ENCODE results near the gene EFCAB11. TPM values are rescaled to one million over a fixed set of nuclear protein-coding genes. Genes with fewer than 3 reads are reported as not detected.

Gene EFCAB11
- total and polyA plus RNA-seq, 2 of the 8 experiments (the other 6 are each of a cell fraction or from before 2014, with no cell fraction given): 6.8 to 12.8 TPM

DNA sequence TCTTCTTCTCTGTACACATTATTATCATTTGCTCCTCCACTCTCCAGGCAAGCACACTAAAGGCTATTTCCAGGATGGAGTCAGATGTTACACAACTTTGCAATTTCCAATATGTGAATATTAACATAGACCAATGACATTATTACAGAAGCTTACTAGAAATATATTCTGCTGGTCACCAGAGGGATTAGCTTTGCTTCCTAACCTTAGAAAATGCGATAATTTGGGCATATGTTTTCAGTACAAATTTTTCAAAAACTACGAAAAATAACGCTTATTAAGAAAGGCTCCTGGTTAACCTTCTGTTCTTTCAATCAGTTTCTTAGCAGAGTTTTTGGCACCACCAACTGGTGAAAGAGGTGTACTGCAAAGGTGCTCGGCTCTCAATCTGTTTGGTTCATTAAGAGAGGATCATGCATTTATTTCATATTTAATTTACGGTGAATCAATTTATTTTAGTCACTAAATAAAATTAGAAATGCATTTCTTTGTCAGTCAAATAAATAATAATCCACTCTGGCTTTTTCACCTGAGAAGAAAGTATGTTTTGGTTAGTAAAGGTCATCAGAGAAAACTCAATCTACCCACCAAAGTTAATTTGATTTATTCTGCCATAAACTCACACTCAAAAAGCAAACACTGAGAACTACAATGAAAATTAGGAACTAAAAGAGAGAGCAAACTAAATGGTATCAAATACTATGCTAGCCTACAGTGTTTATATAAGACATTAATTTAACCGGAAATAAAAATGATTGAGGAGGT is 39.2 kb downstream of the EFCAB11 start:
- Histone ChIP-seq H3K36me3 (ENCODE audit: control insufficient read depth in 2 of 4, insufficient read depth in 4 of 4, low read length in 3 of 4) (no peaks in the 10 kb centered on the region), H3K18ac (ENCODE audit: extremely low read depth, low read length) (no peak overlapping the region), H3K79me2 (ENCODE audit: control insufficient read depth in 1 of 2, insufficient read depth in 2 of 2, low read length in 2 of 2) (no peaks in the 10 kb centered on the region), H2AFZ (ENCODE audit: low read length) (no peak overlapping the region), H4K5ac (ENCODE audit: insufficient read length, low read depth, low read length) (no peak overlapping the region), H3K79me1 (ENCODE audit: low read depth, low read length) (no peaks in the 10 kb centered on the region), H3K27ac (ENCODE audit: low read depth, low read length) (no peak overlapping the region), H2BK120ac (replicated peaks; ENCODE audit: low read depth, low read length) (no peak overlapping the region), H2BK12ac (ENCODE audit: low read depth, low read length) (no peak overlapping the region), H3K23me2 (ENCODE audit: low read depth, low read length) (no peaks in the 10 kb centered on the region; the same call in 1 of the 2 replicates), H3K9me3 (ENCODE audit: insufficient read depth in 2 of 2, low read depth in 1 of 2, low read length in 1 of 2) (no peaks in the 10 kb centered on the region), H3K4ac (replicated peaks; ENCODE audit: insufficient read length, low read depth, low read length) (no peak overlapping the region), H3K23ac (ENCODE audit: insufficient read length) (no peak overlapping the region), H4K91ac (replicated peaks; ENCODE audit: insufficient read length, low read length) (no peak overlapping the region), H4K8ac (ENCODE audit: extremely low read depth, insufficient read depth, low read length) (no peak overlapping the region), H2BK15ac (ENCODE audit: low read length) (no peak overlapping the region), H3K56ac (replicated peaks; ENCODE audit: insufficient read length, low read depth, low read length) (no peak overlapping the region), H3K4me3 (ENCODE audit: extremely low read depth in 1 of 4, insufficient read depth in 2 of 4, low read depth in 3 of 4, low read length in 4 of 4) (no peak overlapping the region), H2AK5ac (ENCODE audit: low read depth, low read length) (no peak overlapping the region), H3K4me1 (replicated peaks in 1 of 4; ENCODE audit: control insufficient read depth in 3 of 4, insufficient read depth in 4 of 4, low read length in 3 of 4) (peaks cover 3 to 13% (median 8%) of the 10 kb centered on the region in 4 experiments; a peak in 6 of 7 replicates), H2BK20ac (ENCODE audit: low read length) (no peak overlapping the region), H3K4me2 (ENCODE audit: insufficient read depth in 1 of 2, low read depth in 2 of 2, low read length in 2 of 2) (no peak overlapping the region), H3K9ac (replicated peaks in 1 of 4; ENCODE audit: extremely low read depth in 1 of 4, low read depth in 3 of 4, low read length in 3 of 4) (no peak overlapping the region), H3K14ac (ENCODE audit: insufficient read length) (no peak overlapping the region), H2BK5ac (ENCODE audit: low read depth, low read length) (no peak overlapping the region), H3K27me3 (replicated peaks in 1 of 4; ENCODE audit: control insufficient read depth in 3 of 4, extremely low read depth in 1 of 4, insufficient read depth in 3 of 4, low read length in 3 of 4) (no peaks in the 10 kb centered on the region), H4K20me1 (replicated peaks in 1 of 2; ENCODE audit: control insufficient read depth in 1 of 2, insufficient read depth in 2 of 2, low read length in 2 of 2) (no peaks in the 10 kb centered on the region)
- FAIRE-seq: peak; percentile 65
- 43% methylated on average over 6 of the region's 6 CpGs; no CpG with 5 or more reads in 1 of the 2 experiments for WGBS, 2 experiments (ENCODE audit: extremely low coverage in 1 of 2, insufficient coverage in 1 of 2, insufficient read length in 1 of 2, insufficient replicate concordance in 2 of 2, low coverage in 1 of 2, low lambda C conversion rate in 2 of 2, missing lambda C conversion rate in 1 of 2)
- DNase-seq (ENCODE audit: low read depth in 1 of 2, low spot score in 2 of 2): peak in 1 of 2 experiments; percentile 75
- ChIA-PET CTCF (ENCODE audit: partially characterized antibody) (interaction anchor here (0.6 to 1.4 kb wide), 14 partner anchors 8 to 888 kb away, joined by 3 to 4 read pairs (median 3); no protein-coding TSS in a partner anchor), POLR2A (ENCODE audit: partially characterized antibody) (no interaction called here)
- TF ChIP-seq SP1 (IDR thresholded peaks at IDR 0.05; ENCODE audit: low read depth, low read length) (no peak), EGR1 (IDR thresholded peaks at IDR 0.05; ENCODE audit: borderline replicate concordance, low read depth, low read length) (no peak), HDAC6 (IDR thresholded peaks at IDR 0.05; ENCODE audit: low read depth, low read length) (no peak), CHD2 (IDR thresholded peaks at IDR 0.05; ENCODE audit: low read length) (no peak), SIN3A (conservative IDR thresholded peaks at IDR 0.05 in 1 of 2, IDR thresholded peaks at IDR 0.05 in 1 of 2; ENCODE audit: low read depth in 1 of 2, low read length in 2 of 2) (no peak), JUND (IDR thresholded peaks at IDR 0.05; ENCODE audit: low read length) (no peak), JUN (IDR thresholded peaks at IDR 0.05; ENCODE audit: low read depth, low read length) (no peak), TAF7 (optimal IDR thresholded peaks at IDR 0.05; ENCODE audit: borderline replicate concordance, low read depth, low read length) (no peak)
- TF ChIP-seq, protein P1, sequence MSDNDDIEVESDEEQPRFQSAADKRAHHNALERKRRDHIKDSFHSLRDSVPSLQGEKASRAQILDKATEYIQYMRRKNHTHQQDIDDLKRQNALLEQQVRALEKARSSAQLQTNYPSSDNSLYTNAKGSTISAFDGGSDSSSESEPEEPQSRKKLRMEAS (IDR thresholded peaks at IDR 0.05): no peak
- TF ChIP-seq, protein P2, sequence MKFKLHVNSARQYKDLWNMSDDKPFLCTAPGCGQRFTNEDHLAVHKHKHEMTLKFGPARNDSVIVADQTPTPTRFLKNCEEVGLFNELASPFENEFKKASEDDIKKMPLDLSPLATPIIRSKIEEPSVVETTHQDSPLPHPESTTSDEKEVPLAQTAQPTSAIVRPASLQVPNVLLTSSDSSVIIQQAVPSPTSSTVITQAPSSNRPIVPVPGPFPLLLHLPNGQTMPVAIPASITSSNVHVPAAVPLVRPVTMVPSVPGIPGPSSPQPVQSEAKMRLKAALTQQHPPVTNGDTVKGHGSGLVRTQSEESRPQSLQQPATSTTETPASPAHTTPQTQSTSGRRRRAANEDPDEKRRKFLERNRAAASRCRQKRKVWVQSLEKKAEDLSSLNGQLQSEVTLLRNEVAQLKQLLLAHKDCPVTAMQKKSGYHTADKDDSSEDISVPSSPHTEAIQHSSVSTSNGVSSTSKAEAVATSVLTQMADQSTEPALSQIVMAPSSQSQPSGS (IDR thresholded peaks at IDR 0.05; ENCODE audit: low read length): 0 out of 2 replicates have a peak, but pooled peaks have one; percentile 56
